SU-DHL-6 (cell line): ENCODE data around the gene TMEM174.

Source experiments
- H2AFZ ChIP-seq: fragments of 200-600 bp; sonication (generic); 2 replicates; pipeline ENCODE4 v1.6.1; 2014; ENCODE audit warnings: low read depth, mild to moderate bottlenecking, moderate library complexity, mixed read lengths, antibody characterized with exemption, low read length; ENCODE audit not compliant: severe bottlenecking
- H3F3A ChIP-seq: fragments of 200-600 bp; shearing (Covaris generic); 2 replicates; pipeline ENCODE4 v1.6.0; 2016; ENCODE audit warnings: antibody characterized with exemption, mild to moderate bottlenecking; ENCODE audit not compliant: insufficient read depth
- H3K27ac ChIP-seq: fragments of 200-600 bp; sonication (generic); 2 replicates; pipeline ENCODE4 v1.5.1; 2016; ENCODE audit warnings: low read depth, mild to moderate bottlenecking, low read length, moderate library complexity, mixed read lengths
- H3K27me3 ChIP-seq: fragments of 200-600 bp; sonication (generic), shearing (Covaris generic); 2 replicates; pipeline ENCODE4 v1.6.0; 2014; ENCODE audit warnings: mild to moderate bottlenecking, low read length
- H3K36me3 ChIP-seq: fragments of 200-600 bp; sonication (generic); 2 replicates; pipeline ENCODE4 v1.6.1; 2014; ENCODE audit warnings: mild to moderate bottlenecking, low read length, mixed read lengths
- H3K4me2 ChIP-seq: fragments of 300-600, 200-600 bp; shearing (Covaris generic), sonication (generic); 2 replicates; pipeline ENCODE4 v1.6.0; 2014; ENCODE audit warnings: low read length, low read depth, mild to moderate bottlenecking; ENCODE audit not compliant: poor library complexity, severe bottlenecking
- H3K4me3 ChIP-seq: fragments of 200-600 bp; sonication (generic); 2 replicates; pipeline ENCODE4 v1.5.1; 2014; ENCODE audit warnings: antibody characterized with exemption, low read length, mild to moderate bottlenecking, mixed read lengths; ENCODE audit not compliant: insufficient read depth, poor library complexity, severe bottlenecking
- H3K79me2 ChIP-seq: fragments of 200-600 bp; sonication (generic); 2 replicates; pipeline ENCODE4 v1.6.1; 2014; ENCODE audit warnings: mild to moderate bottlenecking, low read length, moderate library complexity; ENCODE audit not compliant: insufficient read depth
- H3K9ac ChIP-seq: fragments of 200-600 bp; sonication (generic); 2 replicates; pipeline ENCODE4 v1.7.0; 2014; ENCODE audit warnings: mild to moderate bottlenecking, low read length
- H3K9me2 ChIP-seq: fragments of 200-600 bp; sonication (generic); replicated peaks from 2 replicates; pipeline ENCODE4 v1.6.1; 2014; ENCODE audit warnings: low read length; ENCODE audit not compliant: insufficient read depth
- H3K9me3 ChIP-seq: fragments of 200-600 bp; sonication (generic); 2 replicates; pipeline ENCODE4 v1.6.1; 2014; ENCODE audit warnings: low read length, mixed read lengths; ENCODE audit not compliant: insufficient read depth
- H4K20me1 ChIP-seq: fragments of 200-600 bp; sonication (generic); 2 replicates; pipeline ENCODE4 v1.6.1; 2014; ENCODE audit warnings: low read depth, mild to moderate bottlenecking, antibody characterized with exemption, low read length, moderate library complexity, mixed read lengths
- CTCF ChIP-seq: fragments of 200-600 bp; sonication (generic); IDR thresholded peaks from one replicate; pipeline ENCODE4 v1.5.1; 2017; ENCODE audit warnings: antibody characterized with exemption, mild to moderate bottlenecking, low read length, moderate library complexity; ENCODE audit not compliant: insufficient read depth, poor library complexity, severe bottlenecking
- EZH2phosphoT487 ChIP-seq: fragments of 200-600 bp; sonication (generic), shearing (Covaris generic); conservative IDR thresholded peaks from 2 replicates; pipeline ENCODE4 v1.6.1; 2018; ENCODE audit warnings: mild to moderate bottlenecking, antibody characterized with exemption, low read length, moderate library complexity, mixed read lengths

TMEM174 gene

DNA sequence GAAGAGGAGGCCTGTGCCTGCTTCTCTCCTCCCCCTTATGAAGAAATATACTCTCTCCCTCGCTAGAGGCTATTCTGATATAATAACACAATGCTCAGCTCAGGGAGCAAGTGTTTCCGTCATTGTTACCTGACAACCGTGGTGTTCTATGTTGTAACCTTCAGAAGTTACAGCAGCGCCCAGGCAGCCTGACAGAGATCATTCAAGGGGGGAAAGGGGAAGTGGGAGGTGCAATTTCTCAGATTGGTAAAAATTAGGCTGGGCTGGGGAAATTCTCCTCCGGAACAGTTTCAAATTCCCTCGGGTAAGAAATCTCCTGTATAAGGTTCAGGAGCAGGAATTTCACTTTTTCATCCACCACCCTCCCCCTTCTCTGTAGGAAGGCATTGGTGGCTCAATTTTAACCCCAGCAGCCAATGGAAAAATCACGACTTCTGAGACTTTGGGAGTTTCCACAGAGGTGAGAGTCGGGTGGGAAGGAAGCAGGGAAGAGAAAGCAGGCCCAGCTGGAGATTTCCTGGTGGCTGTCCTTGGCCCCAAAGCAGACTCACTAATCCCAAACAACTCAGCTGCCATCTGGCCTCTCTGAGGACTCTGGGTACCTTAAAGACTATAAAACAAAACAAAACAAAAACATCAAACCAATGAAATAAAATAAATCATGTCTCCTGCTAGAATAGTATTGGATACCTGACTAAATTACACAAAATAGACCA is 1.3 kb downstream of the TMEM174 start:
- Histone ChIP-seq H3K36me3 (no peaks in the 10 kb centered on the region), H2AFZ (no peak overlapping the region), H4K20me1 (no peaks in the 10 kb centered on the region), H3K9me2 (no peaks in the 10 kb centered on the region), H3K9me3 (no peaks in the 10 kb centered on the region), H3K79me2 (no peaks in the 10 kb centered on the region), H3K4me3 (no peak overlapping the region), H3K27ac (no peak overlapping the region), H3K9ac (no peak overlapping the region), H3K27me3 (no peaks in the 10 kb centered on the region; the same call in 1 of the 2 replicates), H3F3A (no peaks in the 10 kb centered on the region), H3K4me2 (no peak overlapping the region)
- no peak for TF ChIP-seq EZH2phosphoT487
- no peak for TF ChIP-seq CTCF

DNA sequence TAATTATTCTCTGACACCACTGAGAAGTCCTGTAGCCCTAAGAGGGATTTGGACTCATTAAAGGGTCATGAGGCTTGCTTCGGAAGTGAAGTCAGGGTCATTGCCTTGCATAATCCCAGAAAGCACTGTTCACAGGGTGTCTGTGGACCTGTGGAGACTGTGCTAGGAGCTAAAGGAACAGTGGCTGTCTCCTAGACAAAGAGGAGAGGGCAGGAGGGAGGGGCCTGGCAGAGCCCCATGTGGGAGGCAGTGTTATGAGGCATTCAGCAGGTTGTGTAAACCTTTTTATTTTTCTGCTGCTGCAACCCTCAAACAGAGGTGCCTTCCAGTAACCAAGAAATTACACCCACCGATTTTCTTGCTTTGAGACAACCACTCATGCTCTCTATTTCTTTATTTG is 3.3 kb downstream of the TMEM174 start:
- Histone ChIP-seq H3K27ac (no peak overlapping the region), H3K9me2 (no peaks in the 10 kb centered on the region), H3K9me3 (no peaks in the 10 kb centered on the region), H4K20me1 (no peaks in the 10 kb centered on the region), H3K27me3 (no peaks in the 10 kb centered on the region; the same call in 1 of the 2 replicates), H3K4me2 (no peak overlapping the region), H2AFZ (no peak overlapping the region), H3F3A (no peaks in the 10 kb centered on the region), H3K79me2 (no peaks in the 10 kb centered on the region), H3K36me3 (no peaks in the 10 kb centered on the region), H3K9ac (no peak overlapping the region), H3K4me3 (no peak overlapping the region)
- TF ChIP-seq CTCF: no peak
- no peak for TF ChIP-seq EZH2phosphoT487

GRCh38 chr5:73178265-73178664 is 5.3 kb downstream of the TMEM174 start:
- no peaks in the 10 kb centered on the region for H3K9me3 ChIP-seq
- no peaks in the 10 kb centered on the region; the same call in 1 of the 2 replicates for H3K27me3 ChIP-seq
- H3K4me2 ChIP-seq: no peak overlapping the region
- no peak overlapping the region for H3K9ac ChIP-seq
- H3K9me2 ChIP-seq: no peaks in the 10 kb centered on the region
- no peak overlapping the region for H3K27ac ChIP-seq
- no peak overlapping the region for H3K4me3 ChIP-seq
- no peaks in the 10 kb centered on the region for H4K20me1 ChIP-seq
- no peak overlapping the region for H2AFZ ChIP-seq
- no peaks in the 10 kb centered on the region for H3K79me2 ChIP-seq
- no peaks in the 10 kb centered on the region for H3K36me3 ChIP-seq
- TF ChIP-seq EZH2phosphoT487 (no peak), CTCF (no peak)
- no peaks in the 10 kb centered on the region for H3F3A ChIP-seq
